Spleen (tissue), 13 donors: Measurements from ENCODE around the gene SPATA4. TPM values are rescaled to one million over a fixed set of nuclear protein-coding genes. Genes with fewer than 3 reads are reported as not detected.
A peak's percentile ranks its signal among the peaks of the same experiment; 100 is the strongest.

Source experiments
- DNase-seq: peaks from one replicate; pipeline ENCODE4 v3.0.0-alpha.2; 2020
- H3K27ac ChIP-seq, 8 donors: fragments of 200-600 bp; sonication (generic) in 7 of 8; 1 replicate in 4 of 8; 2 replicates in 4 of 8; pipeline versions ENCODE4 v1.5.0 to v1.8.0; 2016 to 2021; ENCODE audit warnings: inconsistent platforms in 4 of 8, mild to moderate bottlenecking in 4 of 8, moderate library complexity in 1 of 8
- H3K27me3 ChIP-seq, 7 donors: fragments of 200-600 bp; sonication (generic) in 6 of 7; replicated peaks in 1 of 7; 1 replicate in 4 of 7; 2 replicates in 3 of 7; pipeline versions ENCODE4 v1.5.0 to v1.8.0; 2016 to 2021; ENCODE audit warnings: inconsistent platforms in 3 of 7, mild to moderate bottlenecking in 1 of 7
- H3K36me3 ChIP-seq, 6 donors: fragments of 200-600 bp; sonication (generic) in 5 of 6; 1 replicate in 4 of 6; 2 replicates in 2 of 6; pipeline versions ENCODE4 v1.5.0 to v1.8.0; 2016 to 2021; ENCODE audit warnings: inconsistent platforms in 2 of 6
- H3K4me1 ChIP-seq, 6 donors: fragments of 200-600 bp; sonication (generic) in 5 of 6; 1 replicate in 3 of 6; 2 replicates in 3 of 6; pipeline versions ENCODE4 v1.5.0 to v1.8.0; 2016 to 2021; ENCODE audit warnings: inconsistent platforms in 3 of 6
- H3K4me3 ChIP-seq, 8 donors: fragments of 200-600 bp; sonication (generic) in 7 of 8; 1 replicate in 4 of 8; 2 replicates in 4 of 8; pipeline versions ENCODE4 v1.5.0 to v1.8.0; 2016 to 2021; ENCODE audit warnings: inconsistent platforms in 4 of 8, mild to moderate bottlenecking in 4 of 8, moderate library complexity in 2 of 8
- H3K9me3 ChIP-seq, 8 donors: fragments of 200-600 bp; sonication (generic) in 7 of 8; 1 replicate in 4 of 8; 2 replicates in 4 of 8; pipeline versions ENCODE4 v1.5.0 to v1.8.0; 2016 to 2021; ENCODE audit warnings: inconsistent platforms in 4 of 8
- POLR2A ChIP-seq, 3 donors: fragments of 450-650 bp; IDR thresholded peaks; one replicate each; pipeline ENCODE4 v1.5.1; 2017; ENCODE audit warnings: antibody characterized with exemption in 3 of 3, mild to moderate bottlenecking in 1 of 3
- POLR2AphosphoS5 ChIP-seq, 3 donors: sonication (generic); formaldehyde crosslinking; IDR thresholded peaks; one replicate each; pipeline ENCODE4 v1.5.1; 2017; ENCODE audit warnings: antibody characterized with exemption in 3 of 3
- WGBS, 5 donors: extraction: QIAGEN DNeasy Blood & Tissue Kit in 3 of 5; methylation state at CpG; one replicate each; pipeline versions ENCODE4 v1.1.5 to v1.1.7; 2013 to 2018; 5-methylcytosine and 5-hydroxymethylcytosine counted together
- intact Hi-C: fragments of 100-400 bp; cut with DNase I; formaldehyde crosslinking; loops from one replicate; pipeline ENCODE4 v1.15.0; 2023; ENCODE audit warnings: low total_unique reads
- long read RNA-seq, 2 donors: transcript quantifications; one replicate each; lab custom pipeline, GENCODE V29; 2026
- polyA plus RNA-seq, 3 donors: library from polyadenylated mRNA; stranded (reverse); fragments of 200-250 nt; gene quantifications; one replicate each; pipeline ENCODE4 v1.2.1, GENCODE V29; 2013
- total RNA-seq, 7 donors: library from RNA; depleted of rRNA in 3 of 7; stranded (reverse); fragments of >200 nt in 3 of 7; fragmentation: NEBNext Ultra II Directional in 4 of 7; extraction: Animal tissue kit (Norgen Biotek cat#: 25700) in 4 of 7; gene quantifications; one replicate each; pipeline versions ENCODE4 v1.1.0 to v1.2.1, GENCODE V29; 2016 to 2021
- TF ChIP-seq, protein P1 (sequence below), 11 experiments: fragments of 200-600 bp in 7 of 11; fragments of 450-650 bp in 4 of 11; sonication (generic) in 4 of 11; IDR thresholded peaks in 8 of 11; conservative IDR thresholded peaks in 3 of 11; 1 replicate in 7 of 11; 2 replicates in 4 of 11; pipeline versions ENCODE4 v1.4.0 to v1.8.0; 2016 to 2021; ENCODE audit warnings: antibody characterized with exemption in 11 of 11, inconsistent platforms in 4 of 11, mild to moderate bottlenecking in 1 of 11
- donor health status: healthy with polysubstance abuse.
- donor health status: DM: no; HTN: no; CAD: no; lungs with moderate emphysema.
- donor health status: DM: no; HTN: no; CAD: no.
- donor health status: Bipolar disorder and iron deficiency.
- donor health status: healthy.
- donor health status: DM: no; HTN: no; CAD: no.
- donor health status: DM: yes; HTN: yes; CAD: no.

The SPATA4 gene
- total RNA-seq, result not detected
- not detected for polyA plus RNA-seq
- long read RNA-seq, donor 1, result 0 reads
- long read RNA-seq, donor 2, result 0 reads

DNA sequence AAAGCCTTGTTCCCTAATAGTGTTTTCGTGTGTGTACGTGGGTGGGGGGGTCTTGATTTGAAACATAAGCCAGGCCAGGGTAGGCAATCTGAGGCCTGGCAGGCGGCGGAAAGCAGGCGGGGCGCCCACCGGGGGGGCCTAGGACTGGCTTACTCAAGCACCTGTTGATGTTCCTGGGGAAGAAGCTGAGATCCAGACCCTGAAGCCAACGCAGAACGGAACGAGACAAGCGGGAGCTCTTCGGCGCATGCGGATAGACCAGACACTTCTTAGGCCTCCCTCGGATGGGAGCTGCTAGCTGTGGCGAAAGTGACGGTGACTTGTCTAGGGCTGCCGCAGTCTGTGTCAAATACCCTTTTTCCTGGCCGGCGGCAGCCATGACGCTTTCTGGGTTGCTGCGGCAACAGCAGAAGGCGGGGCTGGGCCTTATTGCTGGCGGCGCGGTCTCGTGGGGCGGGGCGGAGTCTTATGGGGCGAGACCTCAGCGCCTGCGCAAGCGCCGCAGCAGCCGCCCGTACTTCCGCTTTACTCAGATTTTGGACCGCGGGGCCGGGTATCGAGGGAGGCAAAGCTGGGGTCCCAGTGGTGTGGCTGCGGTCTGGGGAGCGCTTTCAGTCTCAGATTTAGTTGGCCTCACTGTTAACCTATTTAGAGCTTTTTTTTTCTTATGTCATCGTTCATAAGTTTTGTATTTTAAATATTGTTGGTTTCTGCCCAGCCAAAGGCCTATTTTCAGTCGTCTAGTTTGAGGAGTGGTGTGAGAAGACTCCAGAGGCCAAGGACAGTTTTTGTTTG, at the start of gene SPATA4:
Gene SPATA4, minus strand, starts transcription at position 402 of the 795 bp plus-strand sequence. Its CDS starts 23 bp downstream, at position 379.
- Histone ChIP-seq H3K4me1 (peaks cover 0 to 13% (median 10%) of the 10 kb centered on the region in 6 donors), H3K27ac (peak within 1 kb of the TSS; percentile 37 to 81 (median 62)), H3K9me3 (no peaks in the 10 kb centered on the region), H3K4me3 (peak within 1 kb of the TSS; percentile 49 to 80 (median 54)), H3K36me3 (no peaks in the 10 kb centered on the region), H3K27me3 (peaks cover 0 to 32% (median 0%) of the 10 kb centered on the region in 7 donors)
- TF ChIP-seq POLR2A (IDR thresholded peaks at IDR 0.05) (no peak), POLR2AphosphoS5 (IDR thresholded peaks at IDR 0.05) (peak; percentile 81 to 87 (median 84))
- TF ChIP-seq, protein P1, sequence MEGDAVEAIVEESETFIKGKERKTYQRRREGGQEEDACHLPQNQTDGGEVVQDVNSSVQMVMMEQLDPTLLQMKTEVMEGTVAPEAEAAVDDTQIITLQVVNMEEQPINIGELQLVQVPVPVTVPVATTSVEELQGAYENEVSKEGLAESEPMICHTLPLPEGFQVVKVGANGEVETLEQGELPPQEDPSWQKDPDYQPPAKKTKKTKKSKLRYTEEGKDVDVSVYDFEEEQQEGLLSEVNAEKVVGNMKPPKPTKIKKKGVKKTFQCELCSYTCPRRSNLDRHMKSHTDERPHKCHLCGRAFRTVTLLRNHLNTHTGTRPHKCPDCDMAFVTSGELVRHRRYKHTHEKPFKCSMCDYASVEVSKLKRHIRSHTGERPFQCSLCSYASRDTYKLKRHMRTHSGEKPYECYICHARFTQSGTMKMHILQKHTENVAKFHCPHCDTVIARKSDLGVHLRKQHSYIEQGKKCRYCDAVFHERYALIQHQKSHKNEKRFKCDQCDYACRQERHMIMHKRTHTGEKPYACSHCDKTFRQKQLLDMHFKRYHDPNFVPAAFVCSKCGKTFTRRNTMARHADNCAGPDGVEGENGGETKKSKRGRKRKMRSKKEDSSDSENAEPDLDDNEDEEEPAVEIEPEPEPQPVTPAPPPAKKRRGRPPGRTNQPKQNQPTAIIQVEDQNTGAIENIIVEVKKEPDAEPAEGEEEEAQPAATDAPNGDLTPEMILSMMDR (IDR thresholded peaks at IDR 0.05 in 8 of 11, conservative IDR thresholded peaks at IDR 0.05 in 3 of 11), result peak in 1 of 11 experiments; percentile 17
- intact Hi-C loops, result loop anchor here (10.0 kb wide), 1 partner anchor 119 kb away; the partner anchor contains the start of gene SPCS3
- DNase-seq, result peak; percentile 99
- WGBS, 5 donors, result 1% methylated on average over 40 to 45 of the region's 45 CpGs

DNA sequence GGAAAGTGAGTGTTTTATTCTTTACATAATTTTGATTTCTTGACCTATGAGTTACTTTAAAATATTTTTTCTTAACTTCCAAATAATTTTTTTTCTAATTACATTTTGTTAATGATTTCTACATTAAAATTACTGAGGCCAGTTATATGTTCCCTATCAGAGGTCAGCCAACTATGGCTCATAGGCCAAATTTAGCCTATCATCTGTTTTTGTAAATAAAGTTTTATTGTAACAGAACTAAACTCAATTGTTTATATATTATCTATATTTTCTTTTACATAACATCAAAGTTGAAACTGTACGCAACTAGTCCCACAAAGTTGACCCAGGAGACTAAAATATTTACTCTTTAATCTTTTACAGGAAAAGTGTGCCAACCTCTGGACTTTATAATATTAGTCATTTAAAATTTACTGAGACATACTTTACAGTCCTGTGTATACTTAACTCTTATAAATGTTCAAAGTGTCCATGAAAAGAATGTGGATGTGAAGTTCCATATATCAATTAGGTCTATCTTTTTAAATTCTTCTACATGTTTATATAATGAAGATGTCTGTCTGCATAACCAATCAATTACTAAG, 47.5 kb upstream of the SPATA4 start:
- intact Hi-C loops, result no loop called here
- Histone ChIP-seq H3K27ac (no peak overlapping the region), H3K4me1 (no peaks in the 10 kb centered on the region), H3K9me3 (no peaks in the 10 kb centered on the region), H3K36me3 (no peaks in the 10 kb centered on the region), H3K27me3 (no peaks in the 10 kb centered on the region), H3K4me3 (no peak overlapping the region)
- WGBS, 5 donors, result 87 to 100% (median 96%) methylated on average over 1 of the region's 1 CpG
- TF ChIP-seq POLR2AphosphoS5 (IDR thresholded peaks at IDR 0.05) (no peak), POLR2A (IDR thresholded peaks at IDR 0.05) (no peak)
- TF ChIP-seq, protein P1 (IDR thresholded peaks at IDR 0.05 in 8 of 11, conservative IDR thresholded peaks at IDR 0.05 in 3 of 11), result no peak
- DNase-seq, result no peak

DNA sequence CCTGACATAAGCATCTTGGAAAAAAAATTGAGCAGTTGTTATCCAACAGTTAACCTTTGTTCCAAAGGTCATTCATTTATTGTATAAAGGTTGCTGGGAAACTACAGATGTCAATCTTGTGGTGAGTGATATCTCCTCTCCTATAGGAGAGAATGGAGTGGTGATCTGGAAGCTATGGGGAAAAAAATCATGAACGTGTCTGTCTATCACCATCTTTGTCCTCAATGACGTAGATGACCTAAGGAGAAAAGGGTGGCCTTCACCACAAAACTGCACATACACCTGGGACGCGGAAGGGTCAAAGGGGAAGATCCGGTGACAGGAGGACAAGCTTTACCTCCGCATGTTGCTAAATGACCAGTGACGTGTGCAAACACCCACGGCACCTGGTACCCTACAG, 46.3 kb upstream of the SPATA4 start:
- no peaks in the 10 kb centered on the region for H3K27me3 ChIP-seq
- H3K4me3 ChIP-seq, result no peak overlapping the region
- intact Hi-C loops, result no loop called here
- no peaks in the 10 kb centered on the region for H3K4me1 ChIP-seq
- DNase-seq, result no peak
- H3K9me3 ChIP-seq, result no peaks in the 10 kb centered on the region
- 88 to 94% (median 89%) methylated on average over 8 of the region's 8 CpGs for WGBS, 5 donors
- no peaks in the 10 kb centered on the region for H3K36me3 ChIP-seq
- no peak overlapping the region for H3K27ac ChIP-seq
- TF ChIP-seq POLR2AphosphoS5 (IDR thresholded peaks at IDR 0.05) (no peak), POLR2A (IDR thresholded peaks at IDR 0.05) (no peak)
- TF ChIP-seq, protein P1 (IDR thresholded peaks at IDR 0.05 in 8 of 11, conservative IDR thresholded peaks at IDR 0.05 in 3 of 11), result no peak

DNA sequence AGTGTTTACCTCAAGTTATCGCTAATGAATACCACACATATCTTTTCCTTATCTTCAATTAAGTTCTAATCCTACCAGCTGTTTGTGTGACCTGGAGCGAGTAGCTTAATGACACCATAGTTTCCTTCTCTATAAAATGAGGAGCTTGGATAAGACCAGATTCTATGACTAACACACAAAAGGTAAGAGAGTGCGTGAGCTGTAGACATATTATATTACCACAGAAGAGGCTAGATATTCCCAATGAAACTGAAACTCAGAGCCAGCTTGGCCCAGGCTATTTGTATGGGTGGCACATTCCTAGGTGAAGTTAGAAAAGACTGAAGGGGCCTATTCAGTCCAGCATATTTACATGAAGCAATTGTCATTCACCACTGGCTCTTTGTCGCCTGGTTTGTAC, 43.4 kb upstream of the SPATA4 start:
- Histone ChIP-seq H3K27ac (peak overlapping the region in 1 of 8 donors; percentile 43), H3K4me1 (no peaks in the 10 kb centered on the region), H3K4me3 (no peak overlapping the region), H3K27me3 (no peaks in the 10 kb centered on the region), H3K36me3 (no peaks in the 10 kb centered on the region), H3K9me3 (no peaks in the 10 kb centered on the region)
- no peak for DNase-seq
- intact Hi-C loops, result no loop called here
- no peak for TF ChIP-seq POLR2AphosphoS5 (IDR thresholded peaks at IDR 0.05)
- TF ChIP-seq, protein P1 (IDR thresholded peaks at IDR 0.05 in 8 of 11, conservative IDR thresholded peaks at IDR 0.05 in 3 of 11), result no peak
- no peak for TF ChIP-seq POLR2A (IDR thresholded peaks at IDR 0.05)
- WGBS, 5 donors, result 59 to 70% (median 68%) methylated on average over 4 of the region's 4 CpGs
